ENCODE measurements around the gene FMN1.

Gene FMN1

GRCh38 chr15:33194704-33195670, at the start of gene FMN1:
FMN1 (minus strand) TSS chr15:33194714; CDS start chr15:33154914, 39,800 bp downstream.
- peaks cover 16% of the 10 kb centered on the region for H3K27me3 ChIP-seq (ENCODE audit: control insufficient read depth, insufficient read depth, low read length)
- H3K9me3 ChIP-seq (ENCODE audit: control insufficient read depth, low read depth, low read length) = no peaks in the 10 kb centered on the region
- H3K4me1 ChIP-seq (ENCODE audit: control insufficient read depth, low read depth, low read length) = peaks cover 6% of the 10 kb centered on the region
- no peak within 1 kb of the TSS for H3K27ac ChIP-seq (ENCODE audit: low read length)
- peak within 1 kb of the TSS; percentile 74 for H3K4me3 ChIP-seq (ENCODE audit: low read length)
- peak within 1 kb of the TSS; percentile 42 for H3K9ac ChIP-seq (ENCODE audit: low read length)
- H3K36me3 ChIP-seq (ENCODE audit: control insufficient read depth, low read depth, low read length) = no peaks in the 10 kb centered on the region

- Histone ChIP-seq H3K36me3 (ENCODE audit: control insufficient read depth, low read depth, low read length) (no peaks in the 10 kb centered on the region), H3K27me3 (ENCODE audit: control insufficient read depth, insufficient read depth, low read length) (no peaks in the 10 kb centered on the region), H3K27ac (ENCODE audit: low read length) (no peak overlapping the region), H3K4me3 (ENCODE audit: low read length) (no peak overlapping the region), H3K9me3 (ENCODE audit: control insufficient read depth, low read depth, low read length) (no peaks in the 10 kb centered on the region), H3K4me1 (ENCODE audit: control insufficient read depth, low read depth, low read length) (peaks cover 4% of the 10 kb centered on the region), H3K9ac (ENCODE audit: low read length) (no peak overlapping the region)
Observed at GRCh38 chr15:33243869-33244268, 49.4 kb upstream of the FMN1 start.

GRCh38 chr15:33243393-33243792, 48.9 kb upstream of the FMN1 start:
- H3K27me3 ChIP-seq (ENCODE audit: control insufficient read depth, insufficient read depth, low read length) = no peaks in the 10 kb centered on the region
- peaks cover 4% of the 10 kb centered on the region for H3K4me1 ChIP-seq (ENCODE audit: control insufficient read depth, low read depth, low read length)
- no peak overlapping the region for H3K9ac ChIP-seq (ENCODE audit: low read length)
- H3K4me3 ChIP-seq (ENCODE audit: low read length) = no peak overlapping the region
- no peaks in the 10 kb centered on the region for H3K36me3 ChIP-seq (ENCODE audit: control insufficient read depth, low read depth, low read length)
- no peaks in the 10 kb centered on the region for H3K9me3 ChIP-seq (ENCODE audit: control insufficient read depth, low read depth, low read length)
- H3K27ac ChIP-seq (ENCODE audit: low read length) = no peak overlapping the region

GRCh38 chr15:33242669-33243191, 48.2 kb upstream of the FMN1 start:
- H3K27me3 ChIP-seq (ENCODE audit: control insufficient read depth, insufficient read depth, low read length) = no peaks in the 10 kb centered on the region
- peak overlapping the region; percentile 58 for H3K27ac ChIP-seq (ENCODE audit: low read length)
- H3K36me3 ChIP-seq (ENCODE audit: control insufficient read depth, low read depth, low read length) = no peaks in the 10 kb centered on the region
- H3K9me3 ChIP-seq (ENCODE audit: control insufficient read depth, low read depth, low read length) = no peaks in the 10 kb centered on the region
- peaks cover 4% of the 10 kb centered on the region for H3K4me1 ChIP-seq (ENCODE audit: control insufficient read depth, low read depth, low read length)
- H3K9ac ChIP-seq (ENCODE audit: low read length) = peak overlapping the region; percentile 24
- H3K4me3 ChIP-seq (ENCODE audit: low read length) = no peak overlapping the region

GRCh38 chr15:33242165-33242564, 47.7 kb upstream of the FMN1 start:
- peak overlapping the region; percentile 58 for H3K27ac ChIP-seq (ENCODE audit: low read length)

GRCh38 chr15:33236841-33237509, 42.5 kb upstream of the FMN1 start:
- H3K27me3 ChIP-seq (ENCODE audit: control insufficient read depth, insufficient read depth, low read length) = no peaks in the 10 kb centered on the region
- no peak overlapping the region for H3K4me3 ChIP-seq (ENCODE audit: low read length)
- H3K27ac ChIP-seq (ENCODE audit: low read length) = no peak overlapping the region
- H3K36me3 ChIP-seq (ENCODE audit: control insufficient read depth, low read depth, low read length) = no peaks in the 10 kb centered on the region
- no peaks in the 10 kb centered on the region for H3K4me1 ChIP-seq (ENCODE audit: control insufficient read depth, low read depth, low read length)
- H3K9me3 ChIP-seq (ENCODE audit: control insufficient read depth, low read depth, low read length) = no peaks in the 10 kb centered on the region
- no peak overlapping the region for H3K9ac ChIP-seq (ENCODE audit: low read length)

More at GRCh38 chr15:33242165-33242564, 47.7 kb upstream of the FMN1 start:
- H3K9ac ChIP-seq (ENCODE audit: low read length) = peak overlapping the region; percentile 24
- H3K36me3 ChIP-seq (ENCODE audit: control insufficient read depth, low read depth, low read length) = no peaks in the 10 kb centered on the region
- H3K9me3 ChIP-seq (ENCODE audit: control insufficient read depth, low read depth, low read length) = no peaks in the 10 kb centered on the region
- H3K4me3 ChIP-seq (ENCODE audit: low read length) = no peak overlapping the region
- H3K27me3 ChIP-seq (ENCODE audit: control insufficient read depth, insufficient read depth, low read length) = no peaks in the 10 kb centered on the region
- H3K4me1 ChIP-seq (ENCODE audit: control insufficient read depth, low read depth, low read length) = peaks cover 4% of the 10 kb centered on the region

- H3K9me3 ChIP-seq (ENCODE audit: control insufficient read depth, low read depth, low read length) = no peaks in the 10 kb centered on the region
- H3K9ac ChIP-seq (ENCODE audit: low read length) = no peak overlapping the region
- no peaks in the 10 kb centered on the region for H3K4me1 ChIP-seq (ENCODE audit: control insufficient read depth, low read depth, low read length)
- H3K4me3 ChIP-seq (ENCODE audit: low read length) = no peak overlapping the region
- H3K36me3 ChIP-seq (ENCODE audit: control insufficient read depth, low read depth, low read length) = no peaks in the 10 kb centered on the region
- no peaks in the 10 kb centered on the region for H3K27me3 ChIP-seq (ENCODE audit: control insufficient read depth, insufficient read depth, low read length)
- no peak overlapping the region for H3K27ac ChIP-seq (ENCODE audit: low read length)
Observed at GRCh38 chr15:33234020-33234461, 39.5 kb upstream of the FMN1 start.

GRCh38 chr15:33226559-33227181, 32.2 kb upstream of the FMN1 start:
- Histone ChIP-seq H3K4me3 (ENCODE audit: low read length) (no peak overlapping the region), H3K4me1 (ENCODE audit: control insufficient read depth, low read depth, low read length) (no peaks in the 10 kb centered on the region), H3K9me3 (ENCODE audit: control insufficient read depth, low read depth, low read length) (no peaks in the 10 kb centered on the region), H3K36me3 (ENCODE audit: control insufficient read depth, low read depth, low read length) (no peaks in the 10 kb centered on the region), H3K9ac (ENCODE audit: low read length) (no peak overlapping the region), H3K27me3 (ENCODE audit: control insufficient read depth, insufficient read depth, low read length) (no peaks in the 10 kb centered on the region), H3K27ac (ENCODE audit: low read length) (no peak overlapping the region)

- Histone ChIP-seq H3K27ac (ENCODE audit: low read length) (no peak overlapping the region), H3K27me3 (ENCODE audit: control insufficient read depth, insufficient read depth, low read length) (no peaks in the 10 kb centered on the region), H3K36me3 (ENCODE audit: control insufficient read depth, low read depth, low read length) (no peaks in the 10 kb centered on the region), H3K4me3 (ENCODE audit: low read length) (no peak overlapping the region), H3K9me3 (ENCODE audit: control insufficient read depth, low read depth, low read length) (no peaks in the 10 kb centered on the region), H3K4me1 (ENCODE audit: control insufficient read depth, low read depth, low read length) (no peaks in the 10 kb centered on the region), H3K9ac (ENCODE audit: low read length) (no peak overlapping the region)
Observed at GRCh38 chr15:33218071-33218491, 23.6 kb upstream of the FMN1 start.

- H3K4me1 ChIP-seq (ENCODE audit: control insufficient read depth, low read depth, low read length) = no peaks in the 10 kb centered on the region
- no peak overlapping the region for H3K9ac ChIP-seq (ENCODE audit: low read length)
- H3K4me3 ChIP-seq (ENCODE audit: low read length) = no peak overlapping the region
- H3K9me3 ChIP-seq (ENCODE audit: control insufficient read depth, low read depth, low read length) = no peaks in the 10 kb centered on the region
- H3K36me3 ChIP-seq (ENCODE audit: control insufficient read depth, low read depth, low read length) = no peaks in the 10 kb centered on the region
- no peak overlapping the region for H3K27ac ChIP-seq (ENCODE audit: low read length)
- no peaks in the 10 kb centered on the region for H3K27me3 ChIP-seq (ENCODE audit: control insufficient read depth, insufficient read depth, low read length)
Observed at GRCh38 chr15:33215941-33216872, 21.7 kb upstream of the FMN1 start.

All from iPS-18a (cell line).